HepG2 (cell line): Measurements from ENCODE around the gene CELF5. TPM values are rescaled to one million over a fixed set of nuclear protein-coding genes. Genes with fewer than 3 reads are reported as not detected.

Experiments used
- ATAC-seq: fragments of 200-7000 bp; cut with Tn5 transposase; 3 replicates; pipeline ENCODE4 v1.9.1; 2020; ENCODE audit warnings: mild to moderate bottlenecking, moderate library complexity
- BruUV-seq: library from RNA; stranded (reverse); fragments of 400-500 nt; replicated peaks from 2 replicates; lab custom pipeline; 2021; lab: Mats Ljungman, UMichigan
- CTCF ChIA-PET: fragments of 300-600 bp; formaldehyde crosslinking; extraction: SDS; loops from one replicate; lab custom pipeline; 2021; ENCODE audit warnings: low total read pairs, inconsistent platforms, low intra/inter-chr PET ratio; lab: Yijun Ruan, JAX
- POLR2A ChIA-PET: fragments of 350-600 bp; sonication (Branson Sonifier 250); formaldehyde crosslinking; loops from one replicate; lab custom pipeline; 2020; ENCODE audit warnings: antibody characterized with exemption, inconsistent platforms; lab: Yijun Ruan, JAX
- DNase-seq: peaks from one replicate; pipeline ENCODE4 v3.0.0-alpha.2; 2015; ENCODE audit warnings: low spot score
- FAIRE-seq: peaks from 3 replicates; lab custom pipeline; 2011; peaks lifted over from hg19 to GRCh38; lab: Jason Lieb, UNC
- H2AFZ ChIP-seq: one replicate; pipeline ENCODE4 v1.6.1; 2011; ENCODE audit warnings: low read length, inconsistent platforms
- H3K27ac ChIP-seq: fragments of 300-600 bp; 3 replicates; pipeline ENCODE4 v1.8.0; 2011; ENCODE audit warnings: mixed run types, mild to moderate bottlenecking, mixed read lengths, low read length, inconsistent platforms; ENCODE audit not compliant: insufficient read depth; ENCODE audit errors: extremely low read length
- H3K27me3 ChIP-seq, 2 experiments: fragments of 200-600 bp in 1 of 2; 2 replicates in 1 of 2; 3 replicates in 1 of 2; pipeline versions ENCODE4 v1.6.0 to v1.8.0; 2011; ENCODE audit warnings: low read length in 2 of 2, mild to moderate bottlenecking in 2 of 2, moderate library complexity in 2 of 2, inconsistent platforms in 1 of 2; ENCODE audit not compliant: insufficient read depth in 2 of 2, control insufficient read depth in 1 of 2
- H3K36me3 ChIP-seq, 2 experiments: fragments of 200-600 bp in 1 of 2; replicated peaks in 1 of 2; 2 replicates in 1 of 2; 3 replicates in 1 of 2; pipeline versions ENCODE4 v1.5.1 to v1.8.0; 2011; ENCODE audit warnings: low read length in 2 of 2, inconsistent platforms in 1 of 2; ENCODE audit not compliant: insufficient read depth in 2 of 2, control insufficient read depth in 1 of 2
- H3K4me1 ChIP-seq: 2 replicates; pipeline ENCODE4 v1.5.1; 2012; ENCODE audit warnings: low read length, inconsistent platforms; ENCODE audit not compliant: insufficient read depth
- H3K4me2 ChIP-seq: 2 replicates; pipeline ENCODE4 v1.6.0; 2011; ENCODE audit warnings: low read depth, low read length, inconsistent platforms
- H3K4me3 ChIP-seq, 3 experiments: fragments of 200-600 bp in 1 of 3; sonication (generic), shearing (Covaris generic) in 1 of 3; replicated peaks in 1 of 3; 2 replicates each; pipeline ENCODE4 v1.5.1; 2011 to 2016; ENCODE audit warnings: low read length in 3 of 3, inconsistent platforms in 2 of 3, low read depth in 2 of 3, mild to moderate bottlenecking in 2 of 3, control low read depth in 1 of 3, mixed read lengths in 1 of 3; ENCODE audit not compliant: insufficient read depth in 1 of 3
- H3K79me2 ChIP-seq: one replicate; pipeline ENCODE4 v1.6.1; 2011; ENCODE audit warnings: low read length, inconsistent platforms; ENCODE audit not compliant: insufficient read depth
- H3K9ac ChIP-seq: 2 replicates; pipeline ENCODE4 v1.6.0; 2011; ENCODE audit warnings: mild to moderate bottlenecking, low read depth, low read length, inconsistent platforms; ENCODE audit not compliant: insufficient read depth
- H3K9me3 ChIP-seq: 2 replicates; pipeline ENCODE4 v1.5.1; 2012; ENCODE audit warnings: mild to moderate bottlenecking, low read length
- H4K20me1 ChIP-seq: 2 replicates; pipeline ENCODE4 v1.6.0; 2011; ENCODE audit warnings: inconsistent platforms, mild to moderate bottlenecking, low read length, moderate library complexity; ENCODE audit not compliant: insufficient read depth
- AGO2 ChIP-seq: fragments of 200-400 bp; formaldehyde crosslinking; optimal IDR thresholded peaks from 2 replicates; pipeline ENCODE3; 2017; ENCODE audit warnings: mild to moderate bottlenecking, low read depth, low read length, moderate library complexity
- ATM ChIP-seq: fragments of 450-650 bp; IDR thresholded peaks from 2 replicates; pipeline ENCODE4 v1.7.1; 2017; ENCODE audit warnings: mild to moderate bottlenecking, borderline replicate concordance
- KMT2A ChIP-seq: sonication (generic); formaldehyde crosslinking; IDR thresholded peaks from 2 replicates; pipeline ENCODE4 v1.4.0; 2020; ENCODE audit warnings: missing genetic modification reagents
- RAD21 ChIP-seq: fragments of 450-650 bp; formaldehyde crosslinking; IDR thresholded peaks from 2 replicates; pipeline ENCODE4 v1.5.0; 2020; ENCODE audit warnings: mild to moderate bottlenecking
- RBFOX2 ChIP-seq: fragments of 200-400 bp; formaldehyde crosslinking; IDR thresholded peaks from 2 replicates; pipeline ENCODE4 v1.6.1; 2017; ENCODE audit warnings: low read depth, mild to moderate bottlenecking, low read length
- ZMAT3 ChIP-seq: sonication (generic); formaldehyde crosslinking; conservative IDR thresholded peaks from 2 replicates; pipeline ENCODE4 v1.7.0; 2021; ENCODE audit warnings: missing genetic modification reagents
- ZNF501 ChIP-seq: sonication (generic); formaldehyde crosslinking; IDR thresholded peaks from 2 replicates; pipeline ENCODE4 v1.5.1; 2020; ENCODE audit warnings: mild to moderate bottlenecking, moderate library complexity, missing genetic modification reagents
- ZNF788 ChIP-seq: sonication (generic); formaldehyde crosslinking; IDR thresholded peaks from 2 replicates; pipeline ENCODE4 v1.5.0; 2020; ENCODE audit warnings: mild to moderate bottlenecking, missing genetic modification reagents, borderline replicate concordance
- ZNF850 ChIP-seq: sonication (generic); formaldehyde crosslinking; conservative IDR thresholded peaks from 2 replicates; pipeline ENCODE4 v1.9.0; 2021; ENCODE audit warnings: mild to moderate bottlenecking, missing genetic modification reagents
- WGBS: methylation state at CpG from one replicate; pipeline ENCODE4 v1.1.6; 2017; ENCODE audit warnings: low lambda C conversion rate; 5-methylcytosine and 5-hydroxymethylcytosine counted together
- in situ Hi-C: cut with HindIII; loops from 2 replicates; pipeline ENCODE4 v1.10.0; 2017; ENCODE audit warnings: low pct_unique_long_range_greater_than_20kb; ENCODE audit not compliant: extremely low pct_ligation_motif_present
- intact Hi-C: fragments of 100-400 bp; cut with micrococcal nuclease; formaldehyde crosslinking; loops from one replicate; pipeline ENCODE4 v1.10.0; 2022; ENCODE audit not compliant: unreplicated experiment
- polyA plus RNA-seq, 8 experiments: library from polyadenylated mRNA; depleted of rRNA in 3 of 8; stranded (reverse) in 7 of 8; unstranded in 1 of 8; fragments of >200 nt; fragmentation: Illumina TruSeq in 4 of 8; extraction: Trizol in 4 of 8; gene quantifications; 2 replicates each; pipeline versions ENCODE4 v1.2.1 to v1.2.3, GENCODE V29; 2011 to 2016; ENCODE audit warnings: low read depth in 4 of 8, missing spikeins in 1 of 8, mixed read lengths in 1 of 8; ENCODE audit not compliant: insufficient read depth in 1 of 8
- total RNA-seq, 5 experiments: library from RNA; depleted of rRNA; stranded (reverse); fragments of >200 nt; fragmentation: Illumina TruSeq; extraction: Trizol; gene quantifications; 2 replicates each; pipeline ENCODE4 v1.2.3, GENCODE V29; 2016; ENCODE audit warnings: low read depth in 1 of 5

CELF5 gene
- total and polyA plus RNA-seq, 2 of the 13 experiments (the other 11 are each of a cell fraction or from before 2014, with no cell fraction given): 0.31 to 0.84 TPM

GRCh38 chr19:3192684-3193083 lies 31.8 kb upstream of the CELF5 start (continued):
- TF ChIP-seq ZNF501 (CRISPR knock-in tag) (no peak), ZMAT3 (CRISPR knock-in tag) (no peak), RAD21 (CRISPR knock-in tag) (no peak), ZNF788 (CRISPR knock-in tag) (no peak)

GRCh38 chr19:3193256-3194105 lies 31.0 kb upstream of the CELF5 start:
- H3K9me3 ChIP-seq: no peaks in the 10 kb centered on the region
- CTCF ChIA-PET: no interaction called here
- no peak overlapping the region for H3K4me2 ChIP-seq
- no peak overlapping the region for H2AFZ ChIP-seq
- H3K27ac ChIP-seq: no peak overlapping the region
- no peak overlapping the region for H3K9ac ChIP-seq
- peaks cover 5% of the 10 kb centered on the region; the same call in 1 of the 2 replicates for H3K4me1 ChIP-seq
- H4K20me1 ChIP-seq: no peaks in the 10 kb centered on the region
- intact Hi-C loops (no loop called here), in situ Hi-C loops (no loop called here)
- peaks cover 20% of the 10 kb centered on the region for H3K79me2 ChIP-seq
- no TSS peak for BruUV-seq
- no peak for FAIRE-seq
- 0 out of 2 replicates have a peak, but pooled peaks have one; percentile 43 for TF ChIP-seq RBFOX2
- no peak for TF ChIP-seq ATM
- no peak for TF ChIP-seq ZNF850
- TF ChIP-seq KMT2A (CRISPR knock-in tag): no peak
- TF ChIP-seq AGO2: peak; percentile 38
- POLR2A ChIA-PET: no interaction called here
- ATAC-seq: no peak
- WGBS: 96% methylated on average over 21 of the region's 40 CpGs
- H3K27me3 ChIP-seq: no peaks in the 10 kb centered on the region
- DNase-seq: no peak
- no peak overlapping the region for H3K4me3 ChIP-seq
- H3K36me3 ChIP-seq: peaks cover 5 to 15% of the 10 kb centered on the region in 2 experiments; a peak in 3 of 5 replicates
